DOHH2 (cell line): ENCODE results near the gene ADGRB3.
"Not testable (repeated sequence)": the region's sequence is repeated elsewhere in the genome, so short reads cannot be mapped to it uniquely, and the experiment has no call there.

Experiments used
- H3F3A ChIP-seq: fragments of 200-600 bp; sonication (generic), shearing (Covaris generic); 2 replicates; pipeline ENCODE4 v1.6.0; 2016; ENCODE audit warnings: antibody characterized with exemption, mild to moderate bottlenecking; ENCODE audit not compliant: control insufficient read depth, insufficient read depth
- H3K27ac ChIP-seq: fragments of 200-600 bp; sonication (generic); 2 replicates; pipeline ENCODE4 v1.5.1; 2014; ENCODE audit warnings: low read depth, mild to moderate bottlenecking, low read length, moderate library complexity
- H3K27me3 ChIP-seq: fragments of 200-600 bp; sonication (generic); 2 replicates; pipeline ENCODE4 v1.6.1; 2014; ENCODE audit warnings: mild to moderate bottlenecking, low read length, mixed read lengths; ENCODE audit not compliant: control insufficient read depth
- H3K36me3 ChIP-seq: fragments of 200-600 bp; sonication (generic); 2 replicates; pipeline ENCODE4 v1.6.1; 2014; ENCODE audit warnings: mild to moderate bottlenecking, low read length, moderate library complexity, mixed read lengths; ENCODE audit not compliant: control insufficient read depth
- H3K4me1 ChIP-seq: fragments of 200-600 bp; sonication (generic); 2 replicates; pipeline ENCODE4 v1.6.1; 2014; ENCODE audit warnings: mild to moderate bottlenecking, low read length, mixed read lengths; ENCODE audit not compliant: control insufficient read depth
- H3K4me2 ChIP-seq: fragments of 200-600 bp; sonication (generic); 2 replicates; pipeline ENCODE4 v1.6.0; 2014; ENCODE audit warnings: mild to moderate bottlenecking, low read length, moderate library complexity
- H3K4me3 ChIP-seq: fragments of 200-600 bp; sonication (generic); 2 replicates; pipeline ENCODE4 v1.5.1; 2014; ENCODE audit warnings: mild to moderate bottlenecking, low read length, mixed read lengths
- H3K79me2 ChIP-seq: fragments of 200-600 bp; sonication (generic); 2 replicates; pipeline ENCODE4 v1.6.1; 2014; ENCODE audit warnings: mild to moderate bottlenecking, low read length, mixed read lengths; ENCODE audit not compliant: control insufficient read depth
- H3K9me2 ChIP-seq: fragments of 200-600 bp; sonication (generic); replicated peaks from 2 replicates; pipeline ENCODE4 v1.6.1; 2014; ENCODE audit warnings: mild to moderate bottlenecking, low read length, mixed read lengths; ENCODE audit not compliant: control insufficient read depth
- H3K9me3 ChIP-seq: fragments of 200-600 bp; sonication (generic); 2 replicates; pipeline ENCODE4 v1.6.1; 2014; ENCODE audit warnings: antibody characterized with exemption, low read length, mixed read lengths; ENCODE audit not compliant: control insufficient read depth, insufficient read depth
- H4K20me1 ChIP-seq: fragments of 200-600 bp; sonication (generic); 2 replicates; pipeline ENCODE4 v1.6.0; 2014; ENCODE audit warnings: low read depth, mild to moderate bottlenecking, antibody characterized with exemption, low read length, moderate library complexity; ENCODE audit not compliant: control insufficient read depth, insufficient read depth
- CTCF ChIP-seq: fragments of 200-600 bp; sonication (generic); IDR thresholded peaks from one replicate; pipeline ENCODE4 v1.5.1; 2014; ENCODE audit warnings: antibody characterized with exemption, mild to moderate bottlenecking, low read depth, low read length; ENCODE audit not compliant: poor library complexity, severe bottlenecking
- EZH2phosphoT487 ChIP-seq: fragments of 200-600 bp; sonication (generic); IDR thresholded peaks from 2 replicates; pipeline ENCODE4 v1.6.1; 2017; ENCODE audit warnings: borderline replicate concordance, mild to moderate bottlenecking, antibody characterized with exemption, low read length, moderate library complexity, mixed read lengths

Gene ADGRB3

GRCh38 chr6:68778356-68779020 lies 143.4 kb downstream of the ADGRB3 start:
- no peaks in the 10 kb centered on the region for H3K27me3 ChIP-seq
- TF ChIP-seq CTCF (peak; percentile 26), EZH2phosphoT487 (no peak)
- H3K4me3 ChIP-seq, result no peak overlapping the region
- H3K79me2 ChIP-seq, result no peaks in the 10 kb centered on the region
- no peaks in the 10 kb centered on the region for H3K4me1 ChIP-seq
- no peaks in the 10 kb centered on the region for H4K20me1 ChIP-seq
- no peaks in the 10 kb centered on the region for H3K36me3 ChIP-seq
- no peaks in the 10 kb centered on the region for H3K9me3 ChIP-seq
- no peaks in the 10 kb centered on the region for H3F3A ChIP-seq
- H3K27ac ChIP-seq, result no peak overlapping the region
- H3K9me2 ChIP-seq, result no peaks in the 10 kb centered on the region
- no peak overlapping the region for H3K4me2 ChIP-seq

DNA sequence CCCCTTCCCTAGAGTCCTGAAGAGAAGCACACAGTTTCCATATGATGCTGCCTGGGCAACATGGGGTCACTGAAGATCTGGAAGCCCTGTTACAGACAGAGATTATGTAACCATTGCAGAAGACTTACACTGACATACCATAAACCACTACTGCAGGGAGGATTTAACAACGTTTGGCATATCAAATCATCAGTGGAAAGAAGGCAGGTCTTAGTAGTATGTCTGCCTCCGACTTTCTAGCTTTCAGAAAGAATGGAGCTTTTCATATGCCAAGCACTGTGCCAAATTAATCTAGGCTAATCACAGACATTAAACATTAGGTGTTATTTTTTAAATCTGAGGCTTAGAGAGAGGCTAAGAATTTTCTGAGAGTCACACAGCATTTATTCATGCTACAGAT lies 144.3 kb downstream of the ADGRB3 start:
- no peak overlapping the region for H3K4me3 ChIP-seq
- no peak overlapping the region for H3K4me2 ChIP-seq
- no peak overlapping the region for H3K27ac ChIP-seq
- H3K36me3 ChIP-seq, result no peaks in the 10 kb centered on the region
- no peaks in the 10 kb centered on the region for H3K27me3 ChIP-seq
- H3K4me1 ChIP-seq, result no peaks in the 10 kb centered on the region
- H4K20me1 ChIP-seq, result no peaks in the 10 kb centered on the region
- H3K9me3 ChIP-seq, result no peaks in the 10 kb centered on the region
- H3F3A ChIP-seq, result no peaks in the 10 kb centered on the region
- TF ChIP-seq CTCF (no peak), EZH2phosphoT487 (no peak)
- H3K79me2 ChIP-seq, result no peaks in the 10 kb centered on the region
- H3K9me2 ChIP-seq, result no peaks in the 10 kb centered on the region

- H3K4me3 ChIP-seq, H3K27me3 ChIP-seq, H3K4me2 ChIP-seq, H4K20me1 ChIP-seq, H3K9me3 ChIP-seq, H3K27ac ChIP-seq, H3K36me3 ChIP-seq, H3K9me2 ChIP-seq, H3F3A ChIP-seq, H3K4me1 ChIP-seq, H3K79me2 ChIP-seq: not testable (repeated sequence)
These were observed 155.0 kb downstream of the ADGRB3 start for GRCh38 chr6:68790128-68790527.

- not testable (repeated sequence) for H3K79me2 ChIP-seq, H3K9me3 ChIP-seq, H3K27me3 ChIP-seq, H3K36me3 ChIP-seq, H3K4me1 ChIP-seq, H3K9me2 ChIP-seq, H4K20me1 ChIP-seq, H3F3A ChIP-seq, H3K4me2 ChIP-seq, H3K27ac ChIP-seq, H3K4me3 ChIP-seq
These were observed 179.9 kb downstream of the ADGRB3 start for GRCh38 chr6:68814976-68815375.
